GM21390 (cell line): ENCODE data around the gene MYO5B.

Source experiments
- ATAC-seq: cut with Tn5 transposase; IDR thresholded peaks from one replicate; pipeline ENCODE4 v1.9.1; 2021; ENCODE audit not compliant: unreplicated experiment

The MYO5B gene

GRCh38 chr18:49863769-49864621 lies 331.0 kb downstream of the MYO5B start:
- ATAC-seq: no peak

- no peak for ATAC-seq
Measured at GRCh38 chr18:49862656-49863385, 332.1 kb downstream of the MYO5B start.

- ATAC-seq: no peak
Measured at GRCh38 chr18:49861659-49862058, 333.3 kb downstream of the MYO5B start.

GRCh38 chr18:49859725-49860124 lies 335.2 kb downstream of the MYO5B start:
- ATAC-seq: no peak

- ATAC-seq: no peak
Measured at GRCh38 chr18:49859021-49859359, 336.0 kb downstream of the MYO5B start.

- no peak for ATAC-seq
Measured at GRCh38 chr18:49858309-49859020, 336.5 kb downstream of the MYO5B start.

- ATAC-seq: no peak
Measured at GRCh38 chr18:49857708-49858107, 337.2 kb downstream of the MYO5B start.

GRCh38 chr18:49856496-49856895 lies 338.5 kb downstream of the MYO5B start:
- no peak for ATAC-seq

GRCh38 chr18:49855711-49856415 lies 339.1 kb downstream of the MYO5B start:
- ATAC-seq: no peak

GRCh38 chr18:49854681-49855080 lies 340.3 kb downstream of the MYO5B start:
- ATAC-seq: no peak

- no peak for ATAC-seq
Measured at GRCh38 chr18:49853436-49853835, 341.5 kb downstream of the MYO5B start.

- ATAC-seq: no peak
Measured at GRCh38 chr18:49853011-49853410, 341.9 kb downstream of the MYO5B start.

GRCh38 chr18:49851624-49852023 lies 343.3 kb downstream of the MYO5B start:
- ATAC-seq: no peak

GRCh38 chr18:49850636-49851035 lies 344.3 kb downstream of the MYO5B start:
- no peak for ATAC-seq

GRCh38 chr18:49849331-49850217 lies 345.4 kb downstream of the MYO5B start:
- ATAC-seq: no peak

GRCh38 chr18:49848115-49848514 lies 346.8 kb downstream of the MYO5B start:
- ATAC-seq: no peak

- no peak for ATAC-seq
Measured at GRCh38 chr18:49847524-49847923, 347.4 kb downstream of the MYO5B start.

- ATAC-seq: no peak
Measured at GRCh38 chr18:49846718-49847470, 348.1 kb downstream of the MYO5B start.

GRCh38 chr18:49846361-49846662 lies 348.6 kb downstream of the MYO5B start:
- ATAC-seq: no peak
